GM23248 (cell line): Measurements from ENCODE around the gene NRCAM.

Experiments used
- EZH2 ChIP-seq: fragments of 200-600 bp; sonication (generic); IDR thresholded peaks from 2 replicates; pipeline ENCODE4 v1.6.1; 2018; ENCODE audit warnings: antibody characterized with exemption, mild to moderate bottlenecking; ENCODE audit not compliant: insufficient read depth, poor library complexity, severe bottlenecking
- EZH2phosphoT487 ChIP-seq: fragments of 200-600 bp; sonication (generic); IDR thresholded peaks from 2 replicates; pipeline ENCODE4 v1.6.1; 2018; ENCODE audit warnings: antibody characterized with exemption, moderate library complexity, mild to moderate bottlenecking, low read depth; ENCODE audit not compliant: insufficient read depth

DNA sequence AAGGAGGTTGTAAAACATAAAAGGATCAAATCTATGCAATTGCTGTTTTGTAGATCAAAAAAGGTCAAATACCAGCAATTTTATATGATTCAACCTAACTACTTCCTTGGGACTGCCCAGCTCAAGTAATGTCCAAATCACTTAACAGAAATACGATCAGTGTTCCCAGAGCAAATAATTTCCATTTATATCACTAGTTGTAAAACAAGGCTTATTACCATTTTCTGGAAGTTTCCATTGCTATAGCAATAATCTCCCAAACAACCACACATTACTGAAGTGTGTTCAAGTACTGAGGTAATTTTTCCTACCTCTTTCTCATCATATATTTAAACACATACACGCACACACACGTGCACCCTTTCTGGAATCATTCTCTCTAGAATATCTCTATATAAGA is 123.3 kb downstream of the NRCAM start:
- TF ChIP-seq EZH2 (no peak), EZH2phosphoT487 (no peak)
